Measurements from ENCODE around the gene PCDH9.

GRCh38 chr13:67208552-67208951 lies 21.6 kb downstream of the PCDH9 start:
- TF ChIP-seq, protein P1, sequence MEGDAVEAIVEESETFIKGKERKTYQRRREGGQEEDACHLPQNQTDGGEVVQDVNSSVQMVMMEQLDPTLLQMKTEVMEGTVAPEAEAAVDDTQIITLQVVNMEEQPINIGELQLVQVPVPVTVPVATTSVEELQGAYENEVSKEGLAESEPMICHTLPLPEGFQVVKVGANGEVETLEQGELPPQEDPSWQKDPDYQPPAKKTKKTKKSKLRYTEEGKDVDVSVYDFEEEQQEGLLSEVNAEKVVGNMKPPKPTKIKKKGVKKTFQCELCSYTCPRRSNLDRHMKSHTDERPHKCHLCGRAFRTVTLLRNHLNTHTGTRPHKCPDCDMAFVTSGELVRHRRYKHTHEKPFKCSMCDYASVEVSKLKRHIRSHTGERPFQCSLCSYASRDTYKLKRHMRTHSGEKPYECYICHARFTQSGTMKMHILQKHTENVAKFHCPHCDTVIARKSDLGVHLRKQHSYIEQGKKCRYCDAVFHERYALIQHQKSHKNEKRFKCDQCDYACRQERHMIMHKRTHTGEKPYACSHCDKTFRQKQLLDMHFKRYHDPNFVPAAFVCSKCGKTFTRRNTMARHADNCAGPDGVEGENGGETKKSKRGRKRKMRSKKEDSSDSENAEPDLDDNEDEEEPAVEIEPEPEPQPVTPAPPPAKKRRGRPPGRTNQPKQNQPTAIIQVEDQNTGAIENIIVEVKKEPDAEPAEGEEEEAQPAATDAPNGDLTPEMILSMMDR (IDR thresholded peaks at IDR 0.05), result no peak
- TF ChIP-seq POLR2A (IDR thresholded peaks at IDR 0.05), result no peak
- no peak for TF ChIP-seq EP300 (IDR thresholded peaks at IDR 0.05)
